WI38 (cell line): Measurements from ENCODE around the gene CDK5R1.

ENCODE experiments used
- H3K4me3 ChIP-seq: 2 replicates; pipeline ENCODE4 v1.5.1; 2011; ENCODE audit warnings: low read depth, mild to moderate bottlenecking, control low read depth, low read length
- CTCF ChIP-seq: IDR thresholded peaks from 2 replicates; pipeline ENCODE4 v1.5.1; 2012; ENCODE audit warnings: low read depth, mild to moderate bottlenecking, control low read depth, low read length

The CDK5R1 gene

GRCh38 chr17:32458371-32458770 lies 28.4 kb upstream of the CDK5R1 start:
- TF ChIP-seq CTCF: no peak
- no peak overlapping the region for H3K4me3 ChIP-seq

GRCh38 chr17:32460054-32460453 lies 26.7 kb upstream of the CDK5R1 start:
- no peak for TF ChIP-seq CTCF
- no peak overlapping the region for H3K4me3 ChIP-seq

- no peak for TF ChIP-seq CTCF
- no peak overlapping the region for H3K4me3 ChIP-seq
Observed at GRCh38 chr17:32461498-32461852, 25.3 kb upstream of the CDK5R1 start.

GRCh38 chr17:32461853-32462617 lies 24.8 kb upstream of the CDK5R1 start:
- no peak overlapping the region for H3K4me3 ChIP-seq
- TF ChIP-seq CTCF: peak; percentile 51

GRCh38 chr17:32463304-32463703 lies 23.5 kb upstream of the CDK5R1 start:
- TF ChIP-seq CTCF: no peak
- no peak overlapping the region for H3K4me3 ChIP-seq

GRCh38 chr17:32464374-32464773 lies 22.4 kb upstream of the CDK5R1 start:
- no peak overlapping the region for H3K4me3 ChIP-seq
- no peak for TF ChIP-seq CTCF

GRCh38 chr17:32467949-32468348 lies 18.8 kb upstream of the CDK5R1 start:
- H3K4me3 ChIP-seq: no peak overlapping the region
- TF ChIP-seq CTCF: no peak
